Activated CD4-positive, alpha-beta T cell treated with anti-CD3 and anti-CD28 coated beads for 1 hour (primary cell): ENCODE data around the gene CAPN12.

Source experiments
- DNase-seq: peaks from one replicate; pipeline ENCODE4 v3.0.0-alpha.2; 2020

The CAPN12 gene

DNA sequence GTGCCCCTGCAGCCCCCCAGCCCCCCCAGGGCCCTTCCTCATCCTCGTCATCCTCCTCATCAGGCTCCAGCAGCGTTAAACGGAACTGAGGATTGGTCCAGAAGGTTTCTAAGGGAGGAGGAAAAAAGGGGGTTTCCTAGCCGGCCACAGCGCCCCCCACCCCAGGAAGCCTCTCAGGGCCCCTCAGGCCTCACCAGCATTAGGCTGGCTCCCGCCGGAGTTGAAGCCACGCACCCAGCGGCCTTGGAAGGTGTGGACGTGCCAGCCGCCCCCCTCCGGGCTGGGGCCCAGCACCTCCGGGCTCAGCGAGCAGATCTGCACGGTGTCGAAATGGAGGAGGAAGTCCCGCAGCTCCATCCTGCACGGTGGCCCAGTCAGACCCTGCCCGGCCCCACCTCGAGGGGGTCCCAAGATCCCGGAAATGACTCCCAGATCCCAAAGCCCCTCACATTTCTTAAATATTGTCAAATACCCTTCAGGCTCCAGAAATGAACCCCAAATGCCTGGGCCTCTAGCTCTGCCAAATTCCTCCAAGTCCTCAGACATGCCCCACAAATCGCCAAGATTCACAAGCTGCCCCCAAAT, 6.9 kb downstream of the CAPN12 start:
- DNase-seq, result no peak

GRCh38 chr19:38736413-38737280, 7.6 kb downstream of the CAPN12 start:
- peak; percentile 48 for DNase-seq

- peak; percentile 32 for DNase-seq
Observed at GRCh38 chr19:38736036-38736412, 8.2 kb downstream of the CAPN12 start.

DNA sequence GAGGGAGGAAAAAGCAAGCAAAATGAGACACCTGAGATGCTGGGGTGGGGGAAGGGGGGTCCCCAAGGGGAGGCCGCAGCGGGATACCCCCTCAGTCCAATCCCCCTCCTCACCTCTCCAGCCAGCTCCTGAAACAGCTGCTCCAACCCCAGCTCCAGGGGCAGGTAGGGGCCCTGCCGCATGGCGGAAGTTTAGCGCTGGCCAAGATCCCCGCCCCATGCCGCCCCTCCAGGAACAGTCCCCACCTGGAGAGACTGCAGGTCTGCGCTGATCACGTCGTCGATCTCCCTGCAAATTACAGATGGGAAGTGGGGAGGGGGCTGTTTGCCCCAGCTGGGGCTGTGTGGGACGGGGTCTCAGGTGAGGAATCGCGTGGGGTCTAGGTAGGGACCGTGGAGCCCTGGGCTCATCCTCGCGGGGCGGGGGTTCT, 9.0 kb downstream of the CAPN12 start:
- no peak for DNase-seq

- DNase-seq, result no peak
Observed at GRCh38 chr19:38734426-38735256, 9.6 kb downstream of the CAPN12 start.

GRCh38 chr19:38734176-38734425, 10.2 kb downstream of the CAPN12 start:
- no peak for DNase-seq

GRCh38 chr19:38733493-38734175, 10.6 kb downstream of the CAPN12 start:
- no peak for DNase-seq

DNA sequence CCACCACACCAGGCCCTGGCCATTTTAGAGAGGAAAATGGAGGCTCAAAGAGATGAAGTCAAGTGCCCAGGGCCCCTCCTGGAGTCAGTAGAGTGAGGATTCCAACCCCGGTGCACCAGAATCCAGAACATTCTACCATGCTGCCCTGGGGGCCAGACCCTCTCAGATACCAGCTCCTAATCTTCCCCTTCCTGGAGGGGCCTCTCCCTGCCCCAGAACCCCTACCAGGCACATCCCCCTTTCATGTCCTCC, 11.1 kb downstream of the CAPN12 start:
- no peak for DNase-seq

DNA sequence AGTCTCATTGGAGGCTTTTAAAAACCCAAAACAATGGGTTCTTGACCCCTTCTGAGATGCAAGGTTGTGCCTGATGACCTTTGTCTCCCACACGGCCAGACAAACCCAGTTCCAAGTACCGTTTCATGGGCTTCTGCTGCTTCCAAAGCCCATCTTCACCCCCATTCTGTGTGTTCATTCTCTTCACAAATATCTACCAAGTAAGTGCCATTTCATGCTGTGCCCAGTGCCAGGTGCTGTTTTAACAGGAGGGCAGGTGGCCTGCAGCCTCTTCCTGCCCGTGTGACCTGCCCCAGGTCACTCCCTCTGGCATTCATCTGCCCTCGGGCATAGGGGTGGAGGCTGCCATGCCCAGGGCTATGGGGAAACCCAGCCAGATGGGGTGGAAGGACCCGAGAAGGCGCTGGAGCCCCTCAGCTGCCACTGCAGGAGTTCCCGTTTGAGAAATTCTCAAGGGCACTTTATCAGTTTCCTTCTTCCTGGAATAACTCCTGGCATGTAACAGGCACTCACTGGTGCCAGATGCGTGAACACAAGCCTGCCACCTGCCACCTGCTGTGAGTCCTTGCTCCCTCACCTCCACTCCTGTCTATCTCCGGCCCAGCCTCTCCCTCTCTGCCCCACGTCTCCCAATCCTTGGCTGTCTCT, 12.5 kb downstream of the CAPN12 start:
- no peak for DNase-seq

GRCh38 chr19:38730731-38731589, 13.3 kb downstream of the CAPN12 start:
- DNase-seq, result no peak

- no peak for DNase-seq
Observed at GRCh38 chr19:38730470-38730730, 13.9 kb downstream of the CAPN12 start.

- DNase-seq, result peak; percentile 67
Observed at GRCh38 chr19:38729653-38730469, 14.4 kb downstream of the CAPN12 start.

- no peak for DNase-seq
Observed at GRCh38 chr19:38728752-38729541, 15.3 kb downstream of the CAPN12 start.

GRCh38 chr19:38727868-38728660, 16.2 kb downstream of the CAPN12 start:
- no peak for DNase-seq

GRCh38 chr19:38727306-38727867, 16.9 kb downstream of the CAPN12 start:
- DNase-seq, result no peak

DNA sequence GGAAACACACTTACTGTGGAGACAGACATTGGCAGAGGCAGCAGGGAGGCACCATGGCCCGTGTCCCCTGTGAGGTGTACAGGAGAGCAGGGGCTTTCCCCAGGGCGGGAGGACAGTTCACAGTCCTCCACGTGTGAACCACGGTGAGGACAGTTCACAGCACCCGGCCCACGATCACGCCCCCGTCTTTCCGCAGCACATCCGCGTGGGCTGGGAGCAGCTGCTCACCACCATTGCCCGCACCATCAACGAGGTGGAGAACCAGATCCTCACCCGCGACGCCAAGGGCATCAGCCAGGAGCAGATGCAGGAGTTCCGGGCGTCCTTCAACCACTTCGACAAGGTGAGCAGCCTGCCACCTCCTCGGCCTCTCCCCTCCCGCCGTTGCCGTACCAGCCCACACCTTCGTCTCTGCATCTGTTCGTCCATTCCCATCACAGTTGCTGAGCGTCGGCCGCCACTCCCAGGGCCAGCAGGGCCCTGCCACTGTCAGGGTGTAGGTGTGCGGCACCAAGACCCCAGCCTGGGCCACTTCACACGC, 17.4 kb downstream of the CAPN12 start:
- DNase-seq, result no peak

DNA sequence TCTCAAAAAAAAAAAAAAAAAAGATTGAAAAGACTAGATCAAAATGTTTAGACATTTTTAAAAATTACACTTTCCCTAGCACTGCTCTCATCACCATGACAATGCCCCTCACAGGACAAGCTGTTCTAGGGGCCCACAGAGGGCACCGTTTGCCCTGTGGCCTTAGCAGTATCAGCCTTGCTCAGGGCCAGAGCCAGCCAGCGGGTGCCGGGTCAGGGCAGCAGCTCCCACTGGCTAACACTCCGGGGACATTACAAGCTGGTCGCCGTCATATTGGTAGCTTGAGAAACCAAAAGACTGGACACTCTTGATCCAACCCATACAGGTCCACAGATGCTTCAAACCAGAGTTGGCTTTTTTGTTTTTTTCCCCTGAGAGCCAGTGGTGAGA, 18.0 kb downstream of the CAPN12 start:
- DNase-seq, result no peak

DNA sequence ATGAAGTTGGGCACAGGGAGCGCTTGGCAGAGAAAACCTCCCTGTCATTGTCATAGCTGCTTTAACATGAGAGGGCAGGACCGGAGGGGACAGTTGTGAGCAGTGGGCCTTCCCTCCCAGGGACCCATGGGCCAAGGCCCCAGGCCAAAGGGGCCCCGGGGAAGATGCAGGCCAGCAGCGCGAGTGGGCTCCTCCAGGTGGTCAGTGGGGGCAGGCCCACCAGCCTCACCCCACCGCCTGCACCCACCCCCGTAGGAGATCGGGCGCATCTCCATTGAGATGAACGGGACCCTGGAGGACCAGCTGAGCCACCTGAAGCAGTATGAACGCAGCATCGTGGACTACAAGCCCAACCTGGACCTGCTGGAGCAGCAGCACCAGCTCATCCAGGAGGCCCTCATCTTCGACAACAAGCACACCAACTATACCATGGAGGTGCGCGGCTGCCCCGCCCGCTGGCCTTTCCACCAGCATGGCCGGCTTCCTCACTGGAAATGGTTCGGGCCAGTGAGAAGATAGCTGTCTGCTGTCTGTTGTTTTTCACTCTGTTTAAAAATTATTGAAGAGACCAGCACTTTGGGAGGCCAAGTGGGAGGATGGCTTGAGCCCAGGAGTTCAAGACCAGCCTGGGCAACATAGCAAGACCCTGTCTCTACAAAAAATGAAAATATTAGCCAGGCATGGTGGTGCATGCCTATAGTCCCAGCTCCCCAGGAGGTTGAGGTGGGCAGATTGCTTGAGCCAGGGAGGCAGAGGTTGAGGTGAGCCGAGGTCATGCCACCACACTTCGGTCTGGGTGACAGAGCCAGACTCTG, 18.6 kb downstream of the CAPN12 start:
- no peak for DNase-seq
